Lower leg skin (tissue), 4 donors: ENCODE results near the gene CRAT. TPM values are rescaled to one million over a fixed set of nuclear protein-coding genes. Genes with fewer than 3 reads are reported as not detected.

Experiments
- DNase-seq, 2 donors: peaks; one replicate each; pipeline ENCODE4 v3.0.0-alpha.2; 2019; ENCODE audit warnings: low spot score in 2 of 2
- H3K4me3 ChIP-seq: fragments of 200-600 bp; sonication (generic); 2 replicates; pipeline ENCODE4 v1.5.1; 2017; ENCODE audit warnings: mild to moderate bottlenecking, low read depth; ENCODE audit not compliant: poor library complexity, severe bottlenecking
- CTCF ChIP-seq, 3 donors: fragments of 450-650 bp; IDR thresholded peaks; one replicate each; pipeline ENCODE4 v1.5.1; 2016; ENCODE audit warnings: antibody characterized with exemption in 3 of 3, mild to moderate bottlenecking in 3 of 3, moderate library complexity in 2 of 3
- POLR2A ChIP-seq, 2 donors: fragments of 450-650 bp; IDR thresholded peaks; one replicate each; pipeline ENCODE4 v1.6.1; 2016 to 2017; ENCODE audit warnings: antibody characterized with exemption in 2 of 2, mild to moderate bottlenecking in 1 of 2, moderate library complexity in 1 of 2
- WGBS, 2 donors: methylation state at CpG; one replicate each; pipeline ENCODE4 v1.1.5; 2018; 5-methylcytosine and 5-hydroxymethylcytosine counted together
- intact Hi-C: fragments of 100-400 bp; cut with DNase I; formaldehyde crosslinking; loops from one replicate; pipeline ENCODE4 v1.15.0; 2023; ENCODE audit warnings: low total_unique reads
- total RNA-seq, 4 donors: library from RNA; depleted of rRNA; stranded (reverse); fragments of >200 nt; gene quantifications; one replicate each; pipeline ENCODE4 v1.1.0, GENCODE V29; 2016

Gene CRAT
- total RNA-seq, 4 donors from 2014 or later = 13.7 to 78.2 (median 31.3) TPM

- intact Hi-C loops = no loop called here
- TF ChIP-seq POLR2A (IDR thresholded peaks at IDR 0.05) = no peak
- no peak for TF ChIP-seq CTCF (IDR thresholded peaks at IDR 0.05)
- H3K4me3 ChIP-seq = no peak overlapping the region
- DNase-seq = no peak
- 81 to 88% methylated on average over 15 to 18 of the region's 21 CpGs for WGBS, 2 donors
Measured at GRCh38 chr9:129070696-129071525, 39.7 kb downstream of the CRAT start.

GRCh38 chr9:129069862-129070641, 40.5 kb downstream of the CRAT start:
- no peak overlapping the region for H3K4me3 ChIP-seq
- peak in 1 of 2 donors; percentile 85 for DNase-seq
- WGBS, 2 donors = 87 to 90% methylated on average over 26 of the region's 26 CpGs
- TF ChIP-seq POLR2A (IDR thresholded peaks at IDR 0.05) (no peak), CTCF (IDR thresholded peaks at IDR 0.05) (no peak)
- intact Hi-C loops = no loop called here

- intact Hi-C loops = no loop called here
- 75 to 81% methylated on average over 27 to 29 of the region's 31 CpGs for WGBS, 2 donors
- peak; percentile 62 to 90 for DNase-seq
- no peak for TF ChIP-seq CTCF (IDR thresholded peaks at IDR 0.05)
- TF ChIP-seq POLR2A (IDR thresholded peaks at IDR 0.05) = no peak
- H3K4me3 ChIP-seq = no peak overlapping the region
Measured at GRCh38 chr9:129068990-129069861, 41.4 kb downstream of the CRAT start.

GRCh38 chr9:129068110-129068509, 42.5 kb downstream of the CRAT start:
- no peak for DNase-seq
- 92 to 93% methylated on average over 18 to 19 of the region's 19 CpGs for WGBS, 2 donors
- intact Hi-C loops = no loop called here
- H3K4me3 ChIP-seq = no peak overlapping the region
- TF ChIP-seq POLR2A (IDR thresholded peaks at IDR 0.05) (no peak), CTCF (IDR thresholded peaks at IDR 0.05) (no peak)

GRCh38 chr9:129064499-129064908, 46.1 kb downstream of the CRAT start:
- H3K4me3 ChIP-seq = no peak overlapping the region
- DNase-seq = no peak
- intact Hi-C loops = no loop called here
- TF ChIP-seq POLR2A (IDR thresholded peaks at IDR 0.05) (no peak), CTCF (IDR thresholded peaks at IDR 0.05) (peak in 1 of 3 donors; percentile 47)
- 97% methylated on average over 8 of the region's 8 CpGs for WGBS, 2 donors
